ENCODE results near the gene JADE1.

Gene JADE1

DNA sequence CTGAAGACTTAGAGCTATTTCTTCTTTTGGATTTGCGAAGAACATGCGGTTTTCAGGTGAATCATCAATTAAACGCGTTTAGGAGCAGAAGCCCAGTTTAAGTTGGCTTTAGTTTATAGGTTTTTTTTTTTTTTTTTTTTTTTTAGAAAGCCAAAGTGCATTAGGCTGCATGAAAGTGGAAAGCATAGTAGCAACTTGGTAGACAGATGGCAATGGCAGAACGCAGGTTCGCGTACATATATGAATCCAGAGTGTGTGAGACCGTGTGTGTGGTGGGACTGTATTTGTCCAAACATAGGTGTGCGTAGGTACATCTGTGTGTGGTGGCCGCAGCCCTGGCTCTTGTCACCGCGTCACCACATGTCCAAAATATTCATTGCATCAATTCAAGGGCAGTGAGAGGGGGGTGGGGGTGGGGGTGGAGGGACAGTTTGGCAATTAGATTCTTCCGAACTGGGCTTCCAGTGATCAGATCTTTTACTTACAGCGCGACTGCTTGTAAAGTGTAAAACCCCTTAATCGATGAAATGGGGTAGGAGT, 901 bp downstream of the JADE1 start:
- DNase-seq (ENCODE audit: low read depth in 2 of 2) = no peak

DNA sequence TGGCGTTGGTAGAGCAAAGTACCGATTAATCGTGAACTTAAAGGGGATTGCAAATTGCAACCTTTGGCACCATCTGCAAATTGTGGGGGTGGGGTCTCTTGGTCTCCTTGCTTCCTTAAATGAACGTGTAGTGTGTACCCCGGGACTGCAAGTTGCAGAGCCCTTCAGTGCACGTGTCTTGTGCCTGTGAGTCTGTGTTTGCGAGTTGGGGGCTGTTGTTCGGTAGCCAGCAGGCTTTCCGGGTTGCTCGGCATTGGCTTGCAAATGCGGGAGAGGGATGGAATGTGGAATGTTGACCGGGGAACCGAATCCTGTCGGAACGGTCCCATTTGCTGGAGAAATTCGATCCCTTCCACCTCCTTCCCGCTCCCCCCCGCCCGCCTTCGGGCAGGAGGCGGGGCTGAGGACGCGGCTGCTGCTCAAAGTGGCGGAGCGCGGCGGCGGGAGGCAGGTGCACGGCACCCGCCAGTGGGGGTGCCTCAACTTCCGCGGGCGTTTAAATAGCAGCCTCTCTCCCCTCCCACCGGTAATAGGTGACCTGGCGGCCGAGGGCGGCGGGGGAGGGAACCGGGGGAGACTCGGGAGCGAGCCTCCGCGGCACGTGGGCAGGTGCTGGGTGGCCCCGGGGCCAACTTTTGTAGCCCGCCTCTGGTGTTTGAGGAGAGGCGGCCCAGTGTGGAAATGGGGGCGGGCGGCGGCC, 1.5 kb downstream of the JADE1 start:
- DNase-seq (ENCODE audit: low read depth in 2 of 2) = peak; percentile 70 to 71

DNA sequence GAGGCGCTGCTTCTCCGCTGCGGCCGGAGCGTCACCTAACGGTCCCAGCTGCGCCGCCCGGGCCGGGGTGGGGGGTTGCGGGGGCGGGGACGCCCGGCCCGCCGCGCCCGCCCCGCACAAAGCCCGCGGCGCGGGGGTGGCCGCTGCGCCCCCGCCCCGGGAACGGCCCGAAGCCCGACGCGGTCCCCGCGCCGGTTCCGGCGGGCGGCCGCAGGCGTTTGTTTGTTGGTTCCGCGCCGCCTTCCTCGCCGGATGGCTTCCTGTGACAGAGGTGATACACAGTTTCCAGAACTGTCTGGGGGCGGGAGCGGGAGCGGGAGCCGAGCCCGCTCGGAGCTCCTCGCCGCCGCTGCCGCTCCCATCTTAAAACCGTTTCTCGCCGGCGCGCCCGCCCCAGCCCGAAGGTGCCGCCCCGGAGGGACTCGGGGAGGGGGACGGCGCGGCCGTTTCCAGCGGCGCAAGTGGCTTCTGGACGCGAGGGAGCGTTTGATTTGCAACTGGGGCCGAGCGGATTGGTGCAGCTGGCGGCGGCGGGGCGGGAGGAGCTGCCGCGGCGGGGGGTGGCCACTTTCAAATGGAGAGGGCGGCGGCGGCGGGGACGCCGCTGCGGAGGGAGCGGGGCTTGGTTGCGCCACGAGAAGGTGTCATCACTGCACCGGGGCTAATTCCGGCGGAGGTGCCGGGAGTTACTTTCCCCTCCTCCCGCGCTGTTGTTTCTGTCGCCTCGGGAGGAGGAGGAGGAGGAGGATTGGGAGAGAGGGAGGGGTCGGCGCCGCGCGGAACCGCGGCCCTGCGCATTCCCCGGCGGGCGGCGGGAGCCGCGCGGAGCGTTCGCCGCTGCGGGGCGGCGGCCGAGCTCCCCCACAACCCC, 2.3 kb downstream of the JADE1 start:
- peak; percentile 78 to 84 for DNase-seq (ENCODE audit: low read depth in 2 of 2)

DNA sequence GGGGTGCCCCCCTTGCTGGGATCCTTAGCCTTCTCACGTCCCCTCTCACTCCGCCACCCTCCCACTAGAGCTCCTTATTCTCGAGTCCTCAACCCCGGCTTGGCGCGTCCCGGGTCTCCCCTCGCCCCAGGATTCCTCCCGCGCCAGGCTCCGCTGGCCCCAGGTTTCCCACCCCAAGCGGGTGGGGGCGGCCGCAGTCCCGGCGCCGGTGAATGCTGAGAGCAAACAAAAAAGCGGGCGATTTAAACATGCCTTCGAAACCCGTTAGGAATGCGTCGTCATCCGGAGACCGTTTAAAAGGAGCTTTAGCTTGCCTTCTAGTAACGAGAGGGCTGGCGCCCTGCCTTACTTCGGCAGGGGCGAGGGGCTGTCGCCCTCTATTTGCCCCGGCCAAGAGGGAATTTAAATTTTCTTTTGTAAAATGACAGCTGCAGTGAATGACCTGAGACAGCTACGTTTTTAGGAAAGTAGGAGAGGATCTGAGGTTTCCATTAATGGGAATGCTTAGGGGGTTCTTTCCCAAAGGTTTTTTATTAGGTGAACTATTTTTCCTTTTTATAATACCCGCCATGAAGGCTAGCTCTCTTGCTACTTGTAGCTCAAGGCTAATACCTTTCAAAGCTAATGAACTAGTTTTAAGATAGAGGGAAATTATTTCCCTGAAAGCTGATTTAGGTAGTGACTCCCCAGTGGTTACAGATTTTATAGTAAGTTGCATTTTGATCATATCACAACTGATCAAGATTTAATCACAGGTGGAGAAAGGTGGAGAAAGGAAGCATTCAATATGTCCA, 3.1 kb downstream of the JADE1 start:
- DNase-seq (ENCODE audit: low read depth in 2 of 2) = peak in 1 of 2 donors; percentile 26

DNA sequence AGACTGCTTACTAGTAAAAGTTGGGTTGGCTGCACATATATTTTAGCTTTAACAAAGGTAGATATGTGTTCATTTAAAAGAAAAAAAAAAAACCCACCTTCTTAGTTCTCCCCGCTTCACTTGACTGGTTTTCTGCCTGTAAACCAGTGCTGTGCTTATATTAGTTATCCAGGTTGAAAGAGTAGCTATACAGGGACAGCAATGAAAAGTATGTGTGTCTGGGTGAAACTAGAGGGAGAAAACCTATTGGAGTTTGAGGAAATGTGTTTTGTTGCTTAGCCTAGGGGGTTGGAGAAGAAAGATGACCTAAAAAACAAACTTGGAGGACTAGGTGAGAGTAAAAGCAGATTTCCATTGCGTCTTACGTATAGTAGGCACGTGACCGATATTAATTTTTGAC, 4.5 kb downstream of the JADE1 start:
- no peak for DNase-seq (ENCODE audit: low read depth in 2 of 2)

DNA sequence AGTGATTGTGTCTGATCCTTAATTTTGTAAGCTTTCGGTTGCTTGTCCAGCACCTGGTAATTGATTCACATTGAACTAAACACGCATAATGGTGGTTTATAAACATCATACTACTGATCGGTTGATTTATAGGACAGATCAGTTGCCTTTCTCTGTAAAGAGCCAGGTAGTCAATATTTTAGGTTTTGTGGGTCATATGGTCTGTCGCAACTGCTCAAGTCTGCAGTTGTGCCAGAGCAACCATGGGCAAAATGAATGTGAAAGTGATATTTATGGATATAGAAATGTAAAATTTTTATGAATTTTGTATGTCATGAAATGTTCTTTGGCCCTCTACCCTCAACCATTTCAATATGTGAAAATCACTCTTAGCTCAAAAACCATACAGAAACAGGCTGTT, 8.9 kb downstream of the JADE1 start:
- DNase-seq (ENCODE audit: low read depth in 2 of 2) = no peak

DNA sequence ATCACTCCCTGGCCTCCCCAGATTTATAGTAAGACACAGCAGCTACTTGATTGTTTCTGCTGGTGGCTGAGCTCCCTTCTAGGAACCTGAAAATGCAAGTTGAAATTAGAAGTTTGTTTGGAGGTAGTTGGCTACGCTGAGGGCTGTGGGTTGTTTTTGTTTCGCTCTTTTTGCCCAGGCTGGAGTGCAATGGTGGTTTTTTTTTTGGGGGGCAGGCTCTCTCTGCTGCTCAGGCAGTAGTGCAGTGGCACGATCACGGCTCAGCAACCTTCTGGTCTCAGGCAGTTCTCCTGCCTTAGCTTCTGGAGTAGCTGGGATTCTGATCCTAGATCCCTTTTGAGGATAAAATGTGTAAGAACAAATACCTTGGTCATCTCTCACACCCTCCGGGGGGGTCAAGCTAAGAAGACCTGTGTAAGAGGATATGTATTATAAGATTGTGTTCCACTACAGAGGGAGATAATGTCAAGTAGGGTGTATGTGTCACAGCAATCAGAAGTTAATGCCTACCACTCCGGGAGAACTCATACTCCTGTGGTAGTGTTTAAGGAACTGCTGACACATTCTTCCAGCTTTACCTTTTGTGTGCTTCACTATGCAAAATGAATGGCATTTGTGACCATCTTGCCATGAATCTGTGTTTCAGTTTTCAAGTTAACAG, 9.7 kb downstream of the JADE1 start:
- DNase-seq (ENCODE audit: low read depth in 2 of 2) = no peak

DNA sequence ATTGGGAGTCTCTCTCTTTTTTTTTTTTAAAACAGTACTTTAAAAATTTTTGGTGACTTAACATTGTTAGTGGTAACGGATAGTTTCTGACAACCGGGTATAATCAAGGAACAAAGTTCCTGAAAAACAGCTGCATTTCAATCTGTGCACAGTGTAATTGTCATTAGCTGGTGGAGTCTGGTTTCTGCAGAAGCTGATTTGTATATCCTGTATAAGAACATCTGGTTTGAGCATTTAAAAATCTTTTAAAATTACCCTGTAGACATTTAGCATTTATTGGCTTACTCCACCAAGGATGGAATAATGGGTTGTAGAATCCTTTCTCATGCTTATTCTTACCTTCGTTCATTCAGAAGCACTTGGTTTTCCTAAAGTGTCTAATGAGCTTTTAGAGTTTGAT, 11.2 kb downstream of the JADE1 start:
- no peak for DNase-seq (ENCODE audit: low read depth in 2 of 2)

DNA sequence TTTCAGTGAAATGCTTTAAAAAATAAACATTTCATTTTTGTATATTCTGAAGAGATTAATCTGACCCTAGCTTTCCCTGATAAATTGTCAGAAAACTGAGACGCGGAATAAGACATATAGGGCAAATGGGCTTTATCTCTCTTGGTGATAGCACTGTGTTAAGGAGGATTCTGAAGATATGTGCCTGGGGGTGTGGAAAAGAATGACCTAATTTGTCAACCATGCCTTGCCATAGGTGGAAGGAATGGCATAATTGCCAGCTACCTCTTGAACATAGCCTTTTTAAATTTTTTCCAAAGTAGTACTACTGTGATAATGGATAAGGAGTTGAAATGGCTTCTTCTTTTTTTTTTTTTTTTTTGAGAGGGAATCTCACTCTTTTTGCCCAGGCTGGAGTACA, 11.7 kb downstream of the JADE1 start:
- DNase-seq (ENCODE audit: low read depth in 2 of 2) = no peak

DNA sequence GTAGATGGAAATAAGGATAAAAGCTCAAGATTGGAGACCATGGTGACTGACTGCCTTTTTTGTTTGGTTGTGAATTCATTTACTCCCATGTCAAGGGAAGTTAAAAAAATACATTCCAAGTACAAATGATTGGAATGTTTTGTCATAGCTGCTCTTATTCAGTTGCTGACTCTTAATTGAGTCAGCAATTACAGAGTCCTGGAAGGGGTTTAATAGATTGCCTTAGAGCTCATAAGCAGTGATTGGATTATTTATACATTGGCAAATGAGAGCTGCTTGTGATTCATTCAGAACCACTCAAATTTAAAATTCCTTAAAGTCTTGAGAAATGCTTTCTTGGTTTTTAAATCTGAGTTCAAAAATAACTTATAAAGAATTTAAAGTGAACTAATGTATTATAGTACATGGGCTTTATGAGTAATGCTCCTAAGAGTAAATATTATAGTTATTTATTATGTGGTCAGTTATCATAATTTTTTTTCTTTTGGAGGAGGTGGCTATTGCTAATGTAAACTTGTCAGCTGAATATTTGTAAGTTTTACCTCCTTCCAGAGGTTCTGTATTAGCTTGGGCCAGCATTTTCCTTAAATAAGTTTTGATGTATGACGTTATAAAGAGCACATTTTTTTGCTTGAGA, 13.6 kb downstream of the JADE1 start:
- DNase-seq (ENCODE audit: low read depth in 2 of 2) = no peak

DNA sequence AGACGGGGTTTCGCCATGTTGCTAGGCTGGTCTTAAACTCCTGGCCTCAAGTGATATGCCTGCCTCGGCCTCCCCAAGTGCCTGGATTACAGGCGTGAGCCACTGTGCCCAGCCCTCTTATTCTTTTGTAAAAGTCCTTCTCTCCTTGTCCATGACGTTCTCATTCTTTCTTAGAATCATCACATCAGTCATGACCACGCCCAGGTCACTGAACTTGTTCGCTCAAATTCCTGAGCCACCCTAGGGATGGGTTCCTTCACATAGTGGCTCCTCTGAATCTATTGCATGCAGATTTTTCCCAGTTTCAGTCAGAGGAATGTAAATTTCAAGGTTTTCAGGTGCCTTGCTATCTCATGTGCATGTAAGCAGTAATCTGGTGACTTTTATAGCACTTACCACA, 15.7 kb downstream of the JADE1 start:
- DNase-seq (ENCODE audit: low read depth in 2 of 2) = no peak

DNA sequence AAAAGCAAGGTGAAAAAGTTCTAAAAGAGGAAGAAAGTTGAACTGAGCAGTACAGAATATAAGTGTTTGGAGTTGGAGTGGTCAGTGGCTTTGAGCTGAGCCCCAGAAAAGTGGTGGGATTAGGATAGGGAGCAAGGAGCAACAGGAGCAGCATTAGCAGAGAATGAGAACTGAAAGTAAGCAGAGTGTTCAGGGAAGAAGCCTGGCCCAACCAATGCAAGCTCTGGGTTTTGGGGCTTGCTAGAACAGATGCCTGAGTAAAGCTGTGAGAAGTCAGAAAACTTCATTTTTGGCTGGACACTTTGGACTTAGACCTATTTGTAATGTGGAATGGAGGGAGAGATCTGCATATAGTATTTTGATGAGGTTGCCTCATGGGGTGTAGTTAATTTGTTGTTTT, 17.8 kb downstream of the JADE1 start:
- DNase-seq (ENCODE audit: low read depth in 2 of 2) = no peak

DNA sequence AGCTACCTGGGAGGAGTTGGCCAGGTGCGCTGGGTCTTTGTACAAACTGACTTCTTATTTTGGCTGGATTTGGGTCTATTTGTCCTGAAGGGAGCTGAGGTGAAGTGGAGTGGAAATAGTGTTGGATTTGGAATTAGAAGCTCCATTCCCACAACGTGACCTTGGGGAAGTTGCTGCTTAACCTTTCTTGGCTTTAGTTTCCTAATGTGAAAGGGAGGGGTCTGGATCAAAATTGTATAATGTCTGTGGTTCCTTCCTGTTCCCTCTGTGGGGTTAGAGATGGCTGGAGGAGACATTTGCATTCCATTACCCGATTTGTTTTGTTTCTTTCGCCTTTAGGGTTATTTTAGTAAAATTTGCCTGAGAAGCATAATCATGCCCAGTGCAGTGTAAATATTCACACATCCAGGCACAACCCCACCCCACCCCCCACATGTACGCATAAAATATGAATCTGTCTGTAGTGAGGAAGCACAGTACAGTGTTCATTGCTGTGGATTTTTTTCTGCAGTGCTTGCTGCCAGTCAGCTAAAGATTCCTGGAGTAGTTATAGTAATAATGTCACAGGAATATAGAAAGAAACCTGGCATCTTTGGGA, 21.5 kb downstream of the JADE1 start:
- no peak for DNase-seq (ENCODE audit: low read depth in 2 of 2)

DNA sequence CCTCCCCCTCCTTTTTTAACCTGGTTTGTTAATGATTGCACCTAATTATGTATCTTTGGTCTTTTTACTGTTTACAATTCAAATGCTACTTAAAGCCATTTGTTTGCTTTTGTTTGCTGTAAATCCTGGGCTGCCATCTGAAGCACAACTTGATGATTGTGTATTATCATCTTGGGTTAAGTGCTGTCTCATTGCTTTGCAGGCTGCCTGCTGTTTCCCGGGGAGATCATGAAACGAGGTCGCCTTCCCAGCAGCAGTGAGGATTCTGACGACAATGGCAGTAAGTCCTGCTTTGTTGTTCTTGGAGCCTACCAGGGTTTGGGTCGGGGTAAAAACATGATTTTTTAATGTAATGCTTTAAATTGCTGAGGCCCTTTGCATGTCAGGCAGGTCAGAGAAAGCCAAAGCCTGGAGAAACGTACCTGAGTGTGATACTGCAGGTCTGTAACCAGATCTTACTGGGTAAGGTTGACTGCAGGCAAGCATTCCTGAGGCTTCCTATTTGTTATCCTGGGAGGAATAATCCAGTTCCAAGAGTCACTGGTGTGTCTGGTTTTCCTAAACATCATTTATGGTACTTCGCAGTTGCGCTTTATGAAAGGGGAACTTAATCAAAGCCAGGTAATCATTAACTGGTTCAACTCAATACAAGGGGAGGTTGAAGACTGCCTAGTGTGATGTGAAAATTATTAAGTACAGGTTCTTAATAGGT, 22.2 kb downstream of the JADE1 start:
- no peak for DNase-seq (ENCODE audit: low read depth in 2 of 2)

DNA sequence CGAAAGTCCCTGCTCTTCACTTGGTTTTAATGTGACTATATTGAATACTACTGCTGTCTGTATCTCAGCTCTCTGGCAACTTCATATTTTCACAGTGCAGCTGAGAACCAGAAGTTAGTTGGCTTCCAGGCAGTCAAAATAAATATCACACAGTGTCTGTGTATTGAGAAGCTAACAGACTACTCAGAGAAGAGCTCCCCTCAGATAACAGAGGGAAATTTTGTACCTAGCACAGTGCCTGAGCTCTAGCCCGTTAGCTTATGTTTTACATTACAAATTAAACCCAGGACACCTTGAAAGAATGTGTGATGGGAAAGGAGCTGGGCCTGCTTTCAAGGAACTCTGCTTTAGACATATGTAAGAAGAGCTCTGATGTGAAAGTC, 22.7 kb downstream of the JADE1 start:
- DNase-seq (ENCODE audit: low read depth in 2 of 2) = no peak

DNA sequence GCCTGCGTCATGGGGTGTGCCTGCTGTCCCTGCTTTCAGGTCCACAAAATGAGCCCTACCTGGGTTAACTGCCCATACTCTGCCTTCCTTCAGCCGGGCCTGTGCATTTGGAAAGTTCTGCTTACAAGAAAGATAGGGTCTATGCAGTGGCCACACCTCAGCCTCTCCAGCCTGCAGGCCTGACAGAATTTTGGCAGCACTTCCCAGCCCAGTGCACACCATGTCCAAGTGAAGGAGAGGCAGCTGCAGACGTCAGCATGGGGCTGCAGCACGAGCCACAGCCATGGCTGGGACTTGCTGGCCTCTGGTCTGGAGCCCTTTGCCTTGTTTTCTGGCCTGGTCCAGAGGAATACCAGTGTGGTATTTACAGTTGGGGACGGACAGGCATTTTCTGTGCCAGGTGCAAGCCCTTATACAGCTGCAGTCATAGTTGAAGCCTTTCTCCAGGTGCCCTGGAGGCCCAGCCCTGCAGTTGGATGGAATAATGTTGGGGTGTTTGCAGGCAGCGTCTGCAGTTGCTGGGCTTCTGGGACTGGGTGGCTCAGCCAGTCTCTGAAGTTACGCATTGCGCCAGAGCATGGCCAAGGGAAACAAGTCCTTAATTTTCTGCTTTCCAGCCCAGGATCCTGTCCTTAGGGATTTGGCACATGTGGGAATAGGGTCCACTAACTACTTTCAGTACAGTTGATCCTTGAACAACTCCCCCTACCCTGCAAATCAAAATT, 26.2 kb downstream of the JADE1 start:
- DNase-seq (ENCODE audit: low read depth in 2 of 2) = no peak

DNA sequence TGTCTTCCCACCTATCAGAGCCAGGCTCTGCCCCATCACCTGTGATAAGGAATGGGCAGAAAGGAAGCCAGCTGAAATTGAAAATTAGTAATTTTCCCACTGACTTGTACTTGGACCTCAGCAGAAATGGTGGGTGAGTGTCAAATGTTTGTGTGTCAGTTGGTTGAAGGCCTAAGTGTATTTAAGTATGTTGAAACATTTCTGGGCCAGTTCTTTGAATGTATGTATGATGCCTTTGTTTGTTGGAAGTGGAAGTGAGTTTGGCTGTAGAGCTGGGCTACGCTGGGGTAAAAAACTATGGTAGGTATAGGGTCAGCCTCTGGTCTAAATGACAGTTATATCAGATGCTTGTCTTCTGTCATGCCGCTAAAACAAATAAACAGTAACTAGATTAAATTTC, 27.7 kb downstream of the JADE1 start:
- DNase-seq (ENCODE audit: low read depth in 2 of 2) = no peak

DNA sequence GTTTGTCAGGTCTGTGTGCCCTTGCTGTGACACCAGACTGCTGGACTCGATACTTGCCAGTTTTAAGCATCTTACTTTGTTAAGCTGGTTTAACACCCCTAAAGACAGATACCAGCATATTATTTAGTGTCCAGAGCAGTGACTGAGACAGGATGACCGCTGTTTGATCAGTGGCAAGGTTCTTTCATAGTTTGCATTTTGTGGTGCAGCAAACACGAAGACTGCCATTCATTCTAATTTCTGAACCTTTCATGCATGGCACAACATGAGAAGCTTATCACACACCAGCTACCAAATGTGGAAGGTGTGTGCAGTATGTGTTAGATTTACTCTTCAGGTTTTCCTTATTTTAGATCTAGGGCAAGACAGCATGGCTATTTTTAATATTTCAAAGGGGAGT, 28.2 kb downstream of the JADE1 start:
- no peak for DNase-seq (ENCODE audit: low read depth in 2 of 2)

DNA sequence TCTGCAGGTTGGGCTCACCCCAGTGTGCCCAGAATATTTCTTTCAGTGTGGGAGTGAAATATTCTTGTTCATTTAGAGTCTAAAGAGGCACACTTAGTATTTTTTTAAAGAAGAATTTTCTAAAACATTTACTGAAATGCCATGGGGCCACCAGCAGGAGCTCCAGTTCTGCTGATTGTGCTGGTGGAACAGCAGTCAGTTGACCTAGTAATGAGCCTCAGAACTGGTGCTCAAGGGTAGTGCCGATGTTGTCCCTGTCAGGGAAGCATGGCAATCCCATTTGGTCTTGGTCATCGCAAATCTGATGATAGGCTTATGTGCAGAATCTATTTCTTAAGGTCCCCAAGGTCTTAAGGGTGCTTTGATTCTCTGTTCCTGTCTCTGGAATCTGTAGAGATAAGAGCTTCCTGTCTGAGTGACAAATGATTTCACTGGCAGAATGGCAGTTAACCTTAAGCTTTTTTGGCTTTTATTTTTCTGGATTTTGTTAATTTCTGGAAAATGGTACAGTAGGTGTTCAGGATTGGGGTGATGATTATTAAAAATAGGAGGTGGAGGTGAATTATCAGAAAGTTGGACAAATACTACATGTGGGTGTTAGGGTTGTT, 31.3 kb downstream of the JADE1 start:
- DNase-seq (ENCODE audit: low read depth in 2 of 2) = no peak

Data from stimulated activated CD4-positive, alpha-beta T cell treated with anti-CD3 and anti-CD28 coated beads, Interleukin-4, amount 100 ng/mL, for 48 hours (primary cell).